ENCODE results near the gene NDUFB1.

NDUFB1 gene

GRCh38 chr14:92121670-92122350 is at the start of gene NDUFB1, which contains the start of gene CPSF2:
Gene NDUFB1 (minus strand): TSS chr14:92121706. CDS start chr14:92117637, 4,069 bp downstream.
Gene CPSF2 (plus strand): TSS chr14:92121969. CDS start chr14:92130985, 9,016 bp downstream.
- DNase-seq (ENCODE audit: low read depth), result peak; percentile 72

DNA sequence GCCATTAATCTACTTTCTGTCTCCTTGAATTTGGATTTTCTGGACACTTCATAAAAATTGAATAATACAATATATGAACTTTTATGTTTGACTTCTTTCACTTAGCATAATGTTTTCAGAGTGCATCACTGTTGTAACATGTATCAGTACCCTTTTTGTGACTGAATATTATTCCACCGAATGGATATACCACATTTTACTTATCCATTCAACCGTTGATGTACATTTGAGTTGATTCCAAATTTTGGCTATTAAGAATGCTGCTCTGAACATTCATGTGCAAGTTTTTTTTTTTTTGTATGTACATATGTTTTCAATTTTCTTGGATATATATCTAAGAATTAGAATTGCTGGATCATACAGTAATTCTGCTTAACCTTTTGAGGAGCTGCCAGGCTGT is 43.5 kb upstream of the NDUFB1 start:
- DNase-seq (ENCODE audit: low read depth), result no peak

DNA sequence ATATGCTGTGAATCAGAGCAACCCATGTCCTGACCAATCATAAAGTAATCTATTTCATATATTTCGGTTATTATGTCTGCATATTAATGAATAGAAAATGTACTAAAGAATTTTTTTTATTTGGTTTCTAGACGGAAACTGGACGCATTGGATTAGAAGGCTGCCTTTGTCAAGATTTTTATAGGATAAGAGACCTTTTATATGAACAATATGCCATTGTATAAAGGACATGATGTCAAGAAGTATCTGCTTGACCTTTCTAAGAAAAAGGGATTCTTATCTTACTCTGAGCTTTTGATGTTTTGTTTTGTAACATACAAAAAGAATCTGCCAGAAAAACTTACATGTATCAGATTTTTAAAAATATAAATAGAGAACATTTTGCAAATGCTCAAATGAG is 40.0 kb upstream of the NDUFB1 start:
- DNase-seq (ENCODE audit: low read depth), result no peak

- DNase-seq (ENCODE audit: low read depth), result no peak
These were observed 39.1 kb upstream of the NDUFB1 start for GRCh38 chr14:92160619-92161018.

DNA sequence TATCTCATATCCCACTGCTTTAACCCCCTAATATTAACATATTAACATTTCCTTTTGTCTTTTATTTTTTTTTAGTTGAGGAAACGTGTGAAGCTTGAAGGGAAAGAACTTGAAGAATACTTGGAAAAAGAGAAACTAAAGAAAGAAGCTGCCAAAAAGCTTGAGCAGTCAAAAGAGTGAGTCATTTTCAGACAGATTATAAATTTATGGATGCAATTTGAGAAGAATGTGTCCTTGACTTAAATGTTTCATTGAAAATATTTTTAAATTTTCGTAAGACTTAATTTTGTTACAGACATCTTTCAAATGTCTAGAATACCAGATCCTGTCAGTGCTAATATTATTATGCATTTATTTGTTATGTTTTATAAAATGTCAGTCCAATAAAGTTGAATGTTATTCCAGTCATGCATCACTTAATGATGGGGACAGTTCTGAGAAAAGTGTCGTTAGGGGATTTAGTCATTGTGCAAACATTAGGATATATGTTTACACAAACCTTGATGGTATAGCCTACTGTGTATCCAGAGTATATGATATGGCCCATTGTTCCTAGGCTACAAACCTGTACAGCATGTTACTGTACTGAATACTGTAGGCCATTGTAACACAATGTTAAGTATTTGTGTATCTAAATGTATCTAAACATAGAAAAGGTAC is 32.9 kb upstream of the NDUFB1 start:
- DNase-seq (ENCODE audit: low read depth), result no peak

DNA sequence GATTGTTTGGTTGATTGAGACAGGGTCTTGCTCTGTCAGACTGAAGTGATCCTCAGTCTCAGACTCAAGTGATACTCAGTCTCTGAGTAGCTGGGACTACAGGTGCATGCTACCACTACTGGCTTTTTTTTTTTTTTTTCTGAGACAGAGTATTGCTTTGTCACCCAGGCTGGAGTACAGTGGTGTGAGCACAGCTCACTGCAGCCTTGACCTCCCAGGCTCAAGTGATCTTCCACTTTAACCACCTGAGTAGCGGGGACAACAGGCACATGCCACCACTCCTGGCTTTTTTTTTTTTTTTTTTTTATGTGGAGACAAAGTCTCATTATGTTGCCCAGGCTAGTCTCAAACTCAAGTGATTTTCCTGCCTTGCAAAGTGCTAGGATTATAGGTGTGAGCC is 32.1 kb upstream of the NDUFB1 start:
- no peak for DNase-seq (ENCODE audit: low read depth)

GRCh38 chr14:92144708-92145107 is 23.2 kb upstream of the NDUFB1 start:
- no peak for DNase-seq (ENCODE audit: low read depth)

DNA sequence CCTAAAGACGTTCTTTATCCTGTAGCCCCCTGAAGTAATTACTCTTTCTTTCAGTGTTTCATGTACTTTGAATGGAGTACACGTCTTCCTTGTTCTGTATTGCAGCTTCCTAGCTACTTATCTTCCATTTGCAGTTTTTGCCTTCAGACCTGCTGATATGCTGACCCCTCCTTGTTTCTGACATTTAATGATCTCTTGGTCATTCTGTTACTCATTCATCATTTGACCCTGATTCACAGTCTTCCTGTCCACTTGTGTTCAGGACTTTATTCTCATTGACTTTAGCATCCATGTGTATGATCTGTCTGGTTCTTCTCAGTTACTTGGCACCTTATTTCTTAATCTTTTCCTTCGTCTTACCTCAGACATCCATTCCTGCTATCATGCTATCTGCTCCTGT is 22.5 kb upstream of the NDUFB1 start:
- no peak for DNase-seq (ENCODE audit: low read depth)

DNA sequence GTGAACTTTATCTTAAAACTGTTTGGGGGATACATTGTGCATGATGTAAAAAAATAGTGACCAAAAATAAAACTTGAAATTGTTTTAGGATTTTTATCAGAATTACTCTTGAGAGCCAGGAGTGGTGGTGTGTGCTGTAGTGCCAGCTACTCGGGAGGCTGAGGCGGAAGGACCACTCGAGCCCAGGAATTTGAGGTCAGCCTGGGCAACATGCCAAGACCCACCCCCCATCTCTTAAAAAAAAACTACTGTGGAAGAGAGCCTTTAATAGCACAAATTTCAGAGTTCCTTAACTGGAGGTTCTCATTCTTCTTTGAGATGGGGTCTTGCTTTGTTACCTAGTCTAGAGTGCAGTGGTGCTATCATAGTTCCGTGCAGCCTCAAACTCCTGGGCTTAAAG is 21.8 kb upstream of the NDUFB1 start:
- no peak for DNase-seq (ENCODE audit: low read depth)

GRCh38 chr14:92135269-92135668 is 13.8 kb upstream of the NDUFB1 start:
- DNase-seq (ENCODE audit: low read depth), result no peak

DNA sequence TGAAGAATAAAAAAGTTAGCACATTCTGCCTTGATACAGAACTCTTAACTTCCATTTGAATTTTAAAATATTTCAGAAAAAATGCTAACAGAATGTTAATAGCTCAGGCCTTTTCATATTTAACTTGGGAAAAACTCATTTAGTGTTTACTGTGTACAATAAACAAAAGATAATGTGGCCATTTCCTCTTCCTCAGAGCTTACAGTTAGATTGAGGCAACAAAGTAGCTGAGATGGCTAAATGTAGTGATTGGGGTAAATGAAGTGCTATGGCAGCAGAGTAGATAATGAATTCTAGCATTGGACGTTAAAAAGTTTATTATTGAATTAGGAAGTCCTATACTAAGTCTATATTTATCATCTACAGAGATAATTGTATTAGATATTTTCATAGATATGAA is 12.9 kb upstream of the NDUFB1 start:
- DNase-seq (ENCODE audit: low read depth), result no peak

- no peak for DNase-seq (ENCODE audit: low read depth)
These were observed 1.3 kb upstream of the NDUFB1 start for GRCh38 chr14:92122761-92123160.

DNA sequence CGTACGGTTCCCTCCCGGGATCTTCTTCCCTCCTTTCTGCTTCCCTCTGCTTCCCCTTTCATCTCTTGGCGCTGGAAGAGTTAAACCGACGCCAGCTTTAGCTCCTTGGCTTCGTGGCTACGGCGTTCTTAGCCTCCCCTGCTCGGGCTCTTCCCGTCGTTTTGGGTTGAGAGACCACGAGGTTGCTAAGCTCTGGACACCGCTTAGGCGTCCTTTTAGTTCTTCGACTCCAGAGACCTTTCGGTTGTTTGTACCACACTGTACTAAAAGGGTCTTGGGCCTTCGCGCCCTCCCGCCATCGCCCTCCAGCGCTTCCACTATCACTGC is 808 bp upstream of the NDUFB1 start:
- no peak for DNase-seq (ENCODE audit: low read depth)

GRCh38 chr14:92121207-92121669 is 268 bp downstream of the NDUFB1 start:
- no peak for DNase-seq (ENCODE audit: low read depth)

- DNase-seq (ENCODE audit: low read depth), result no peak
These were observed 12.0 kb downstream of the NDUFB1 start for GRCh38 chr14:92109490-92109889.

DNA sequence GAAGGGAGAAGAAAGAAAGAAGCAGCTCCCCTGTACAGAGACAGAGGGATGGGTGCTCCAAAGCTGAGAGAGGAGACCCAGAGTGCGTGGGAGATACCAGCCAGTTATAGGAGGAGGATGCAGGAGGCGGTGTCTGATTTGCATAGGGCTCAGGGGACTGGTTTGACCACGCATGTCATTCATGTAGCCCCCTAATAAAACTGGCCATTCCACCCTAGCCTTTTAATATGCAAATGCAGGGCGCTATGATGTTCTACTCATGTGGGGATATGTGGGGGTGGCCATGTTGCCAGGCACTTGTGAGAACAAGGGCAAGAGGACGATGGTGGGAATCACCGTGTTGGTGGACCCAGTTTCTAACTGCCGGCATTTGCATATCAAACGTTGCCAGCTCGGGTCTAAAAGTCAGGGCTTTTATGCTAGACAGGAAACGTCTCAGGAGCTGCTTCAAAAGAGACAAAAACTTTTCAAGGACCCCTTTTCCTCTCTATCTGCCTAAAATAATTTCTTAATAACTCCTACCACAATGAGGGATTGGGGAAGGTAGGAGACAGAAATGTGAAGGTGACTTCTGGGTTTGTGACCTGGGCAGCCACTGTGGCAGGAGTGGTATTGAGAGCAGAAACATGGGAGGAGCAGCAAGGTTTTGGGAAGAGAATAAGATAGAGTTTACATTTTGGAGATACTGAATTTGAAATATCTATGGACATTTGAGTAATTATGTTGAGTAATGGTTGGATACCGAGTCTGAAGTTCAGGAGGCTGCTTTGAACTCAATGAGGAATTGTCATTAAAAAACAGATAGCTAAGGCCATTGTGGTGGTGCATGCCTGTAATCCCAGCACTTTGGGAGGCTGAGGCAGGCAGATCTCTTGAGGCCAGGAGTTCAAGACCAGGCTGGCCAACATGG is 12.9 kb downstream of the NDUFB1 start:
- no peak for DNase-seq (ENCODE audit: low read depth)

GRCh38 chr14:92106143-92106926 is 15.2 kb downstream of the NDUFB1 start, which contains the start of gene ATXN3:
Gene ATXN3 (minus strand): TSS chr14:92106582. CDS start chr14:92106552, 30 bp downstream.
- DNase-seq (ENCODE audit: low read depth), result peak; percentile 94

GRCh38 chr14:92105893-92106142 is 15.7 kb downstream of the NDUFB1 start:
- no peak for DNase-seq (ENCODE audit: low read depth)

DNA sequence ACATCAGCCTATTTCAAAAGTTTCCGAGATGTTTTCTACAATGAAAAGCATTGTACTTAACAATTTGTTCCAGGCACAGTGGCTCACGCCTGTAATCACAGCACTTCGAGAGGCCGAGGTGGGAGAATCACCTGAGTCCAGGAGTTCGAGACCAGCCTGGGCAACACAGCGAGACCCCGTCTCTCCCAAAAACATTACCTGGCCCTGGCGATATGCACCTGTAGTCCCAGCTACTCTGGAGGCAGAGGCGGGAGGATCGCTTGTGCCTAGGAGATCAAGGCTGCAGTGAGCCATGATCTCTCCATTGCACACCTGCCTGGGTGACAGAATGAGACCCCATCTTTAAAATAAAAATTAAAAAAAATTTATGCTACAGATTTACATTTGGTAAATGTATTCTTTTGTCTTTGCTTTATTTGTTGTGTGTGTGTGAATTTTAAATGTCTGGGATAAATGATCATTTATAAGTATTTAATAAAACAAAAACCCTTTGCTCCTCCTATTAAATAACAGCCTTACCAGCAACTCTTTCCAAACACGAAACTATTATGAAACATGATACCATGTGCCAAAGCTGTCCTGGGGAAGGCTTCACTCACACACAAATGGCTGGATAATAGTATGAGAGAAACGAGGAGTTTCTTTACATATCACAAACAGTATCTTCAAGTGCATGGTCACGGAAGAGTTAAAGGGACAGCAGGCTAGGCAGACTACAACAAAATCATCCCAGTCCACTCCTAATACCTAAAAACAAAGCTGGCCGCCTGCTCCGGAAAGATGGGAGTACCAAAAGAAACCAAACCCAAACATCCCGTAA is 16.2 kb downstream of the NDUFB1 start:
- no peak for DNase-seq (ENCODE audit: low read depth)

GRCh38 chr14:92103363-92103989 is 18.0 kb downstream of the NDUFB1 start:
- DNase-seq (ENCODE audit: low read depth), result no peak

- no peak for DNase-seq (ENCODE audit: low read depth)
These were observed 21.7 kb downstream of the NDUFB1 start for GRCh38 chr14:92099802-92100201.
